GM23338 (cell line): Measurements from ENCODE around the gene HIVEP3. TPM values are rescaled to one million over a fixed set of nuclear protein-coding genes. Genes with fewer than 3 reads are reported as not detected.

Experiments used
- ATAC-seq: fragments of 200-7000 bp; cut with Tn5 transposase; 3 replicates; pipeline ENCODE4 v1.9.1; 2020
- DNase-seq: peaks from one replicate; pipeline ENCODE4 v3.0.0-alpha.2; 2015; ENCODE audit warnings: low spot score
- H2AFZ ChIP-seq: fragments of 200-600 bp; sonication (generic); 2 replicates; pipeline ENCODE4 v1.8.0; 2016; ENCODE audit warnings: antibody characterized with exemption, mild to moderate bottlenecking, moderate library complexity
- H3F3A ChIP-seq: fragments of 200-600 bp; sonication (generic); replicated peaks from 2 replicates; pipeline ENCODE4 v1.8.0; 2017; ENCODE audit warnings: antibody characterized with exemption, mixed run types, low read depth
- H3K27ac ChIP-seq: fragments of 200-600 bp; sonication (generic); 2 replicates; pipeline ENCODE4 v1.6.1; 2016; ENCODE audit warnings: low read depth
- H3K27me3 ChIP-seq: fragments of 200-600 bp; sonication (generic); 2 replicates; pipeline ENCODE4 v1.8.0; 2016; ENCODE audit warnings: mild to moderate bottlenecking, mixed run types, moderate library complexity; ENCODE audit not compliant: insufficient read depth
- H3K36me3 ChIP-seq: fragments of 200-600 bp; sonication (generic); 2 replicates; pipeline ENCODE4 v1.8.0; 2016; ENCODE audit warnings: mild to moderate bottlenecking; ENCODE audit not compliant: insufficient read depth
- H3K4me1 ChIP-seq: fragments of 200-600 bp; sonication (generic); 2 replicates; pipeline ENCODE4 v1.8.0; 2016; ENCODE audit warnings: mild to moderate bottlenecking, moderate library complexity; ENCODE audit not compliant: insufficient read depth
- H3K4me2 ChIP-seq: fragments of 200-600 bp; sonication (generic); 2 replicates; pipeline ENCODE4 v1.7.1; 2017; ENCODE audit warnings: mixed run types
- H3K4me3 ChIP-seq: fragments of 200-600 bp; sonication (generic); 2 replicates; pipeline ENCODE4 v1.6.1; 2016; ENCODE audit warnings: mixed run types
- H3K79me2 ChIP-seq: fragments of 200-600 bp; sonication (generic); replicated peaks from 2 replicates; pipeline ENCODE4 v1.8.0; 2017; ENCODE audit warnings: mild to moderate bottlenecking; ENCODE audit not compliant: insufficient read depth
- H3K9me2 ChIP-seq: fragments of 200-600 bp; sonication (generic); 2 replicates; pipeline ENCODE4 v1.8.0; 2017; ENCODE audit not compliant: insufficient read depth
- H4K20me1 ChIP-seq: fragments of 200-600 bp; sonication (generic); replicated peaks from 2 replicates; pipeline ENCODE4 v1.8.0; 2017; ENCODE audit warnings: mild to moderate bottlenecking; ENCODE audit not compliant: insufficient read depth
- H3K27ac Mint-ChIP-seq: 2 replicates; pipeline ENCODE4 v1.8.0; 2020; ENCODE audit warnings: inconsistent platforms, mild to moderate bottlenecking, moderate library complexity, mixed read lengths
- H3K27me3 Mint-ChIP-seq: 3 replicates; pipeline ENCODE4 v1.8.0; 2022; ENCODE audit warnings: low read depth, mild to moderate bottlenecking, moderate library complexity, mixed read lengths, inconsistent platforms; ENCODE audit not compliant: insufficient read depth, poor library complexity
- H3K36me3 Mint-ChIP-seq: 3 replicates; pipeline ENCODE4 v1.8.0; 2021; ENCODE audit warnings: low read depth, mild to moderate bottlenecking, inconsistent platforms, moderate library complexity, mixed read lengths
- H3K4me1 Mint-ChIP-seq: 3 replicates; pipeline ENCODE4 v1.8.0; 2020; ENCODE audit warnings: mild to moderate bottlenecking, inconsistent platforms, mixed read lengths
- H3K4me3 Mint-ChIP-seq: 3 replicates; pipeline ENCODE4 v1.8.0; 2021; ENCODE audit warnings: moderate library complexity, mild to moderate bottlenecking, inconsistent platforms, mixed read lengths
- H3K9me3 Mint-ChIP-seq: 3 replicates; pipeline ENCODE4 v1.8.0; 2020; ENCODE audit warnings: moderate library complexity, mild to moderate bottlenecking, inconsistent platforms, mixed read lengths
- CREB1 ChIP-seq: fragments of 250-450 bp; sonication (Bioruptor Pico); IDR thresholded peaks from 2 replicates; pipeline ENCODE4 v1.5.0; 2020; ENCODE audit warnings: low read depth, mild to moderate bottlenecking, moderate library complexity
- EZH2 ChIP-seq: fragments of 200-600 bp; sonication (generic); IDR thresholded peaks from one replicate; pipeline ENCODE4 v1.8.0; 2017; ENCODE audit warnings: antibody characterized with exemption, mild to moderate bottlenecking, low read depth; ENCODE audit not compliant: unreplicated experiment
- EZH2phosphoT487 ChIP-seq: fragments of 200-600 bp; sonication (generic); IDR thresholded peaks from one replicate; pipeline ENCODE4 v1.8.1; 2018; ENCODE audit warnings: antibody characterized with exemption; ENCODE audit not compliant: unreplicated experiment
- JUNB ChIP-seq: IDR thresholded peaks from one replicate; pipeline ENCODE4 v1.6.1; 2016; ENCODE audit warnings: antibody characterized with exemption; ENCODE audit not compliant: unreplicated experiment
- NANOG ChIP-seq: IDR thresholded peaks from 2 replicates; pipeline ENCODE4 v1.6.1; 2016; ENCODE audit warnings: antibody characterized with exemption, borderline replicate concordance
- POLR2AphosphoS5 ChIP-seq: IDR thresholded peaks from 2 replicates; pipeline ENCODE4 v1.6.1; 2016; ENCODE audit warnings: antibody characterized with exemption, low read depth
- STAT1 ChIP-seq: IDR thresholded peaks from one replicate; pipeline ENCODE4 v1.6.1; 2016; ENCODE audit warnings: antibody characterized with exemption; ENCODE audit not compliant: unreplicated experiment
- ZNF114 ChIP-seq: fragments of 250-450 bp; sonication (Bioruptor Pico); IDR thresholded peaks from 2 replicates; pipeline ENCODE4 v1.5.0; 2020; ENCODE audit warnings: mild to moderate bottlenecking, moderate library complexity
- ZNF331 ChIP-seq: fragments of 250-450 bp; sonication (Bioruptor Pico); IDR thresholded peaks from 2 replicates; pipeline ENCODE4 v1.5.0; 2020; ENCODE audit warnings: low read depth, mild to moderate bottlenecking, moderate library complexity
- polyA plus RNA-seq: library from polyadenylated mRNA; unstranded; fragments of >200 nt; fragmentation: Nextera tagmentation; extraction: Ambion mirVana; gene quantifications from 2 replicates; pipeline ENCODE4 v1.2.1, GENCODE V29; 2016
- total RNA-seq: library from RNA; depleted of rRNA; stranded (reverse); fragments of >200 nt; shearing (Covaris generic); gene quantifications from 2 replicates; pipeline ENCODE4 v1.2.3, GENCODE V29; 2014
- TF ChIP-seq, protein P1 (sequence below), 2 experiments: fragments of 200-600 bp in 1 of 2; sonication (generic) in 1 of 2; conservative IDR thresholded peaks; 2 replicates each; pipeline versions ENCODE4 v1.5.1 to v1.6.1; 2016 to 2017; ENCODE audit warnings: antibody characterized with exemption in 2 of 2, low read depth in 2 of 2, mild to moderate bottlenecking in 2 of 2, moderate library complexity in 1 of 2
- TF ChIP-seq, protein P2 (sequence below): IDR thresholded peaks from one replicate; pipeline ENCODE4 v1.6.1; 2018; ENCODE audit warnings: antibody characterized with exemption; ENCODE audit not compliant: unreplicated experiment
- TF ChIP-seq, protein P3 (sequence below): IDR thresholded peaks from 2 replicates; pipeline ENCODE4 v1.6.1; 2016; ENCODE audit warnings: antibody characterized with exemption
- TF ChIP-seq, protein P4 (sequence below): fragments of 250-450 bp; sonication (Bioruptor Pico); IDR thresholded peaks from 2 replicates; pipeline ENCODE4 v1.5.0; 2020; ENCODE audit warnings: mild to moderate bottlenecking, moderate library complexity

Gene HIVEP3
- total and polyA plus RNA-seq, 2 experiments from 2014 or later, result 0.14 to 0.24 TPM

DNA sequence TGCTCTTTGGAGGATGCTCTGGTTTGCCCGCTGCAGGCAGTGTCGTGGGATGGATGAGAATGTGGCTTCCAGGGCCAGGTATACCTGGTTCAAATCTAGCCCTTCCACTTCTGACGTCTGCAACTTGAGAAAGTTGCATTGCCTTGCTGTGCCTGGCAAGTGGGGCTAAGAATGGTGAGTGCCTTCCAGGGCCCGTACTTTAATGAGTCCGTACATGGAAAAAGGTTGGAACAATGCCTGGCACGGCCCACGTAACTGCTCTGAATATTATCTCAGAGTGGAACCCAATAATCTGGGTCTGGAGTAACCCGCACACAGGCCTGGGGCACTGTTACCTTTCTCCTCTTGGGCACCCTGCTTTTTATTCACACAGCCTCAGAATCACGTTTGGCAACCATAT lies 287.6 kb downstream of the HIVEP3 start:
- Mint-ChIP-seq H3K27me3 (peaks cover 2% of the 10 kb centered on the region), H3K4me3 (no peak overlapping the region), H3K4me1 (peaks cover under 1% of the 10 kb centered on the region; the same call in 2 of the 3 replicates), H3K27ac (no peak overlapping the region), H3K9me3 (no peaks in the 10 kb centered on the region), H3K36me3 (no peaks in the 10 kb centered on the region)
- DNase-seq (no peak), ATAC-seq (no peak)
- Histone ChIP-seq H3K4me2 (no peak overlapping the region), H3K79me2 (no peaks in the 10 kb centered on the region), H3K4me3 (no peak overlapping the region), H3K27ac (no peak overlapping the region), H3K27me3 (no peaks in the 10 kb centered on the region), H2AFZ (no peak overlapping the region), H4K20me1 (no peaks in the 10 kb centered on the region), H3K9me2 (no peaks in the 10 kb centered on the region), H3K36me3 (no peaks in the 10 kb centered on the region), H3K4me1 (no peaks in the 10 kb centered on the region), H3F3A (no peaks in the 10 kb centered on the region)
- no peak for TF ChIP-seq ZNF114 (CRISPR knock-in tag)
- TF ChIP-seq ZNF331 (CRISPR knock-in tag), result no peak
- no peak for TF ChIP-seq EZH2
- TF ChIP-seq, protein P1, sequence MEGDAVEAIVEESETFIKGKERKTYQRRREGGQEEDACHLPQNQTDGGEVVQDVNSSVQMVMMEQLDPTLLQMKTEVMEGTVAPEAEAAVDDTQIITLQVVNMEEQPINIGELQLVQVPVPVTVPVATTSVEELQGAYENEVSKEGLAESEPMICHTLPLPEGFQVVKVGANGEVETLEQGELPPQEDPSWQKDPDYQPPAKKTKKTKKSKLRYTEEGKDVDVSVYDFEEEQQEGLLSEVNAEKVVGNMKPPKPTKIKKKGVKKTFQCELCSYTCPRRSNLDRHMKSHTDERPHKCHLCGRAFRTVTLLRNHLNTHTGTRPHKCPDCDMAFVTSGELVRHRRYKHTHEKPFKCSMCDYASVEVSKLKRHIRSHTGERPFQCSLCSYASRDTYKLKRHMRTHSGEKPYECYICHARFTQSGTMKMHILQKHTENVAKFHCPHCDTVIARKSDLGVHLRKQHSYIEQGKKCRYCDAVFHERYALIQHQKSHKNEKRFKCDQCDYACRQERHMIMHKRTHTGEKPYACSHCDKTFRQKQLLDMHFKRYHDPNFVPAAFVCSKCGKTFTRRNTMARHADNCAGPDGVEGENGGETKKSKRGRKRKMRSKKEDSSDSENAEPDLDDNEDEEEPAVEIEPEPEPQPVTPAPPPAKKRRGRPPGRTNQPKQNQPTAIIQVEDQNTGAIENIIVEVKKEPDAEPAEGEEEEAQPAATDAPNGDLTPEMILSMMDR (conservative IDR thresholded peaks at IDR 0.05; ENCODE audit: low read depth in 2 of 2), result no peak
- TF ChIP-seq CREB1 (CRISPR knock-in tag), result no peak
- TF ChIP-seq EZH2phosphoT487, result no peak
- TF ChIP-seq JUNB, result no peak
- TF ChIP-seq STAT1, result no peak
- TF ChIP-seq, protein P2, sequence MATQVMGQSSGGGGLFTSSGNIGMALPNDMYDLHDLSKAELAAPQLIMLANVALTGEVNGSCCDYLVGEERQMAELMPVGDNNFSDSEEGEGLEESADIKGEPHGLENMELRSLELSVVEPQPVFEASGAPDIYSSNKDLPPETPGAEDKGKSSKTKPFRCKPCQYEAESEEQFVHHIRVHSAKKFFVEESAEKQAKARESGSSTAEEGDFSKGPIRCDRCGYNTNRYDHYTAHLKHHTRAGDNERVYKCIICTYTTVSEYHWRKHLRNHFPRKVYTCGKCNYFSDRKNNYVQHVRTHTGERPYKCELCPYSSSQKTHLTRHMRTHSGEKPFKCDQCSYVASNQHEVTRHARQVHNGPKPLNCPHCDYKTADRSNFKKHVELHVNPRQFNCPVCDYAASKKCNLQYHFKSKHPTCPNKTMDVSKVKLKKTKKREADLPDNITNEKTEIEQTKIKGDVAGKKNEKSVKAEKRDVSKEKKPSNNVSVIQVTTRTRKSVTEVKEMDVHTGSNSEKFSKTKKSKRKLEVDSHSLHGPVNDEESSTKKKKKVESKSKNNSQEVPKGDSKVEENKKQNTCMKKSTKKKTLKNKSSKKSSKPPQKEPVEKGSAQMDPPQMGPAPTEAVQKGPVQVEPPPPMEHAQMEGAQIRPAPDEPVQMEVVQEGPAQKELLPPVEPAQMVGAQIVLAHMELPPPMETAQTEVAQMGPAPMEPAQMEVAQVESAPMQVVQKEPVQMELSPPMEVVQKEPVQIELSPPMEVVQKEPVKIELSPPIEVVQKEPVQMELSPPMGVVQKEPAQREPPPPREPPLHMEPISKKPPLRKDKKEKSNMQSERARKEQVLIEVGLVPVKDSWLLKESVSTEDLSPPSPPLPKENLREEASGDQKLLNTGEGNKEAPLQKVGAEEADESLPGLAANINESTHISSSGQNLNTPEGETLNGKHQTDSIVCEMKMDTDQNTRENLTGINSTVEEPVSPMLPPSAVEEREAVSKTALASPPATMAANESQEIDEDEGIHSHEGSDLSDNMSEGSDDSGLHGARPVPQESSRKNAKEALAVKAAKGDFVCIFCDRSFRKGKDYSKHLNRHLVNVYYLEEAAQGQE, result no peak
- no peak for TF ChIP-seq POLR2AphosphoS5
- TF ChIP-seq NANOG, result no peak
- TF ChIP-seq, protein P3, sequence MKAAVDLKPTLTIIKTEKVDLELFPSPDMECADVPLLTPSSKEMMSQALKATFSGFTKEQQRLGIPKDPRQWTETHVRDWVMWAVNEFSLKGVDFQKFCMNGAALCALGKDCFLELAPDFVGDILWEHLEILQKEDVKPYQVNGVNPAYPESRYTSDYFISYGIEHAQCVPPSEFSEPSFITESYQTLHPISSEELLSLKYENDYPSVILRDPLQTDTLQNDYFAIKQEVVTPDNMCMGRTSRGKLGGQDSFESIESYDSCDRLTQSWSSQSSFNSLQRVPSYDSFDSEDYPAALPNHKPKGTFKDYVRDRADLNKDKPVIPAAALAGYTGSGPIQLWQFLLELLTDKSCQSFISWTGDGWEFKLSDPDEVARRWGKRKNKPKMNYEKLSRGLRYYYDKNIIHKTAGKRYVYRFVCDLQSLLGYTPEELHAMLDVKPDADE, result no peak
- TF ChIP-seq, protein P4, sequence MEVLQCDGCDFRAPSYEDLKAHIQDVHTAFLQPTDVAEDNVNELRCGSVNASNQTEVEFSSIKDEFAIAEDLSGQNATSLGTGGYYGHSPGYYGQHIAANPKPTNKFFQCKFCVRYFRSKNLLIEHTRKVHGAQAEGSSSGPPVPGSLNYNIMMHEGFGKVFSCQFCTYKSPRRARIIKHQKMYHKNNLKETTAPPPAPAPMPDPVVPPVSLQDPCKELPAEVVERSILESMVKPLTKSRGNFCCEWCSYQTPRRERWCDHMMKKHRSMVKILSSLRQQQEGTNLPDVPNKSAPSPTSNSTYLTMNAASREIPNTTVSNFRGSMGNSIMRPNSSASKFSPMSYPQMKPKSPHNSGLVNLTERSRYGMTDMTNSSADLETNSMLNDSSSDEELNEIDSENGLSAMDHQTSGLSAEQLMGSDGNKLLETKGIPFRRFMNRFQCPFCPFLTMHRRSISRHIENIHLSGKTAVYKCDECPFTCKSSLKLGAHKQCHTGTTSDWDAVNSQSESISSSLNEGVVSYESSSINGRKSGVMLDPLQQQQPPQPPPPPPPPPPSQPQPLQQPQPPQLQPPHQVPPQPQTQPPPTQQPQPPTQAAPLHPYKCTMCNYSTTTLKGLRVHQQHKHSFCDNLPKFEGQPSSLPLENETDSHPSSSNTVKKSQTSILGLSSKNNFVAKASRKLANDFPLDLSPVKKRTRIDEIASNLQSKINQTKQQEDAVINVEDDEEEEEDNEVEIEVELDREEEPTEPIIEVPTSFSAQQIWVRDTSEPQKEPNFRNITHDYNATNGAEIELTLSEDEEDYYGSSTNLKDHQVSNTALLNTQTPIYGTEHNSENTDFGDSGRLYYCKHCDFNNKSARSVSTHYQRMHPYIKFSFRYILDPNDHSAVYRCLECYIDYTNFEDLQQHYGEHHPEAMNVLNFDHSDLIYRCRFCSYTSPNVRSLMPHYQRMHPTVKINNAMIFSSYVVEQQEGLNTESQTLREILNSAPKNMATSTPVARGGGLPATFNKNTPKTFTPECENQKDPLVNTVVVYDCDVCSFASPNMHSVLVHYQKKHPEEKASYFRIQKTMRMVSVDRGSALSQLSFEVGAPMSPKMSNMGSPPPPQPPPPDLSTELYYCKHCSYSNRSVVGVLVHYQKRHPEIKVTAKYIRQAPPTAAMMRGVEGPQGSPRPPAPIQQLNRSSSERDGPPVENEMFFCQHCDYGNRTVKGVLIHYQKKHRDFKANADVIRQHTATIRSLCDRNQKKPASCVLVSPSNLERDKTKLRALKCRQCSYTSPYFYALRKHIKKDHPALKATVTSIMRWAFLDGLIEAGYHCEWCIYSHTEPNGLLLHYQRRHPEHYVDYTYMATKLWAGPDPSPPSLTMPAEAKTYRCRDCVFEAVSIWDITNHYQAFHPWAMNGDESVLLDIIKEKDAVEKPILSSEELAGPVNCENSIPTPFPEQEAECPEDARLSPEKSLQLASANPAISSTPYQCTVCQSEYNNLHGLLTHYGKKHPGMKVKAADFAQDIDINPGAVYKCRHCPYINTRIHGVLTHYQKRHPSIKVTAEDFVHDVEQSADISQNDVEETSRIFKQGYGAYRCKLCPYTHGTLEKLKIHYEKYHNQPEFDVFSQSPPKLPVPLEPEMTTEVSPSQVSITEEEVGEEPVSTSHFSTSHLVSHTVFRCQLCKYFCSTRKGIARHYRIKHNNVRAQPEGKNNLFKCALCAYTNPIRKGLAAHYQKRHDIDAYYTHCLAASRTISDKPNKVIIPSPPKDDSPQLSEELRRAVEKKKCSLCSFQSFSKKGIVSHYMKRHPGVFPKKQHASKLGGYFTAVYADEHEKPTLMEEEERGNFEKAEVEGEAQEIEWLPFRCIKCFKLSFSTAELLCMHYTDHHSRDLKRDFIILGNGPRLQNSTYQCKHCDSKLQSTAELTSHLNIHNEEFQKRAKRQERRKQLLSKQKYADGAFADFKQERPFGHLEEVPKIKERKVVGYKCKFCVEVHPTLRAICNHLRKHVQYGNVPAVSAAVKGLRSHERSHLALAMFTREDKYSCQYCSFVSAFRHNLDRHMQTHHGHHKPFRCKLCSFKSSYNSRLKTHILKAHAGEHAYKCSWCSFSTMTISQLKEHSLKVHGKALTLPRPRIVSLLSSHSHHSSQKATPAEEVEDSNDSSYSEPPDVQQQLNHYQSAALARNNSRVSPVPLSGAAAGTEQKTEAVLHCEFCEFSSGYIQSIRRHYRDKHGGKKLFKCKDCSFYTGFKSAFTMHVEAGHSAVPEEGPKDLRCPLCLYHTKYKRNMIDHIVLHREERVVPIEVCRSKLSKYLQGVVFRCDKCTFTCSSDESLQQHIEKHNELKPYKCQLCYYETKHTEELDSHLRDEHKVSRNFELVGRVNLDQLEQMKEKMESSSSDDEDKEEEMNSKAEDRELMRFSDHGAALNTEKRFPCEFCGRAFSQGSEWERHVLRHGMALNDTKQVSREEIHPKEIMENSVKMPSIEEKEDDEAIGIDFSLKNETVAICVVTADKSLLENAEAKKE (CRISPR knock-in tag), result no peak
